HepG2 (cell line): ENCODE measurements around the gene WLS. TPM values are rescaled to one million over a fixed set of nuclear protein-coding genes. Genes with fewer than 3 reads are reported as not detected.

Experiments used
- ATAC-seq: fragments of 200-7000 bp; cut with Tn5 transposase; 3 replicates; pipeline ENCODE4 v1.9.1; 2020; ENCODE audit warnings: mild to moderate bottlenecking, moderate library complexity
- BruUV-seq: library from RNA; stranded (reverse); fragments of 400-500 nt; replicated peaks from 2 replicates; lab custom pipeline; 2021; lab: Mats Ljungman, UMichigan
- CTCF ChIA-PET: fragments of 300-600 bp; formaldehyde crosslinking; extraction: SDS; loops from one replicate; lab custom pipeline; 2021; ENCODE audit warnings: low total read pairs, inconsistent platforms, low intra/inter-chr PET ratio; lab: Yijun Ruan, JAX
- POLR2A ChIA-PET: fragments of 350-600 bp; sonication (Branson Sonifier 250); formaldehyde crosslinking; loops from one replicate; lab custom pipeline; 2020; ENCODE audit warnings: antibody characterized with exemption, inconsistent platforms; lab: Yijun Ruan, JAX
- DNase-seq: peaks from one replicate; pipeline ENCODE4 v3.0.0-alpha.2; 2015; ENCODE audit warnings: low spot score
- FAIRE-seq: peaks from 3 replicates; lab custom pipeline; 2011; peaks lifted over from hg19 to GRCh38; lab: Jason Lieb, UNC
- H2AFZ ChIP-seq: one replicate; pipeline ENCODE4 v1.6.1; 2011; ENCODE audit warnings: low read length, inconsistent platforms
- H3K27ac ChIP-seq: fragments of 300-600 bp; 3 replicates; pipeline ENCODE4 v1.8.0; 2011; ENCODE audit warnings: mixed run types, mild to moderate bottlenecking, mixed read lengths, low read length, inconsistent platforms; ENCODE audit not compliant: insufficient read depth; ENCODE audit errors: extremely low read length
- H3K27me3 ChIP-seq, 2 experiments: fragments of 200-600 bp in 1 of 2; 2 replicates in 1 of 2; 3 replicates in 1 of 2; pipeline versions ENCODE4 v1.6.0 to v1.8.0; 2011; ENCODE audit warnings: low read length in 2 of 2, mild to moderate bottlenecking in 2 of 2, moderate library complexity in 2 of 2, inconsistent platforms in 1 of 2; ENCODE audit not compliant: insufficient read depth in 2 of 2, control insufficient read depth in 1 of 2
- H3K36me3 ChIP-seq, 2 experiments: fragments of 200-600 bp in 1 of 2; replicated peaks in 1 of 2; 2 replicates in 1 of 2; 3 replicates in 1 of 2; pipeline versions ENCODE4 v1.5.1 to v1.8.0; 2011; ENCODE audit warnings: low read length in 2 of 2, inconsistent platforms in 1 of 2; ENCODE audit not compliant: insufficient read depth in 2 of 2, control insufficient read depth in 1 of 2
- H3K4me1 ChIP-seq: 2 replicates; pipeline ENCODE4 v1.5.1; 2012; ENCODE audit warnings: low read length, inconsistent platforms; ENCODE audit not compliant: insufficient read depth
- H3K4me2 ChIP-seq: 2 replicates; pipeline ENCODE4 v1.6.0; 2011; ENCODE audit warnings: low read depth, low read length, inconsistent platforms
- H3K4me3 ChIP-seq, 3 experiments: fragments of 200-600 bp in 1 of 3; sonication (generic), shearing (Covaris generic) in 1 of 3; replicated peaks in 1 of 3; 2 replicates each; pipeline ENCODE4 v1.5.1; 2011 to 2016; ENCODE audit warnings: low read length in 3 of 3, inconsistent platforms in 2 of 3, low read depth in 2 of 3, mild to moderate bottlenecking in 2 of 3, control low read depth in 1 of 3, mixed read lengths in 1 of 3; ENCODE audit not compliant: insufficient read depth in 1 of 3
- H3K79me2 ChIP-seq: one replicate; pipeline ENCODE4 v1.6.1; 2011; ENCODE audit warnings: low read length, inconsistent platforms; ENCODE audit not compliant: insufficient read depth
- H3K9ac ChIP-seq: 2 replicates; pipeline ENCODE4 v1.6.0; 2011; ENCODE audit warnings: mild to moderate bottlenecking, low read depth, low read length, inconsistent platforms; ENCODE audit not compliant: insufficient read depth
- H3K9me3 ChIP-seq: 2 replicates; pipeline ENCODE4 v1.5.1; 2012; ENCODE audit warnings: mild to moderate bottlenecking, low read length
- H4K20me1 ChIP-seq: 2 replicates; pipeline ENCODE4 v1.6.0; 2011; ENCODE audit warnings: inconsistent platforms, mild to moderate bottlenecking, low read length, moderate library complexity; ENCODE audit not compliant: insufficient read depth
- SCMH1 ChIP-seq: sonication (generic); formaldehyde crosslinking; IDR thresholded peaks from 2 replicates; pipeline ENCODE4 v1.9.0; 2021; ENCODE audit warnings: missing genetic modification reagents, mild to moderate bottlenecking, borderline replicate concordance
- ZBTB2 ChIP-seq: sonication (generic); formaldehyde crosslinking; IDR thresholded peaks from 2 replicates; pipeline ENCODE4 v1.8.0; 2022; ENCODE audit warnings: low read depth, missing genetic modification reagents
- ZBTB7B ChIP-seq: sonication (generic); formaldehyde crosslinking; IDR thresholded peaks from 2 replicates; pipeline ENCODE4 v1.4.0; 2020; ENCODE audit warnings: missing genetic modification reagents
- ZNF205 ChIP-seq: IDR thresholded peaks from 2 replicates; pipeline ENCODE4 v1.6.1; 2018; ENCODE audit warnings: missing biosample characterization, missing genetic modification reagents
- WGBS: methylation state at CpG from one replicate; pipeline ENCODE4 v1.1.6; 2017; ENCODE audit warnings: low lambda C conversion rate; 5-methylcytosine and 5-hydroxymethylcytosine counted together
- in situ Hi-C: cut with HindIII; loops from 2 replicates; pipeline ENCODE4 v1.10.0; 2017; ENCODE audit warnings: low pct_unique_long_range_greater_than_20kb; ENCODE audit not compliant: extremely low pct_ligation_motif_present
- intact Hi-C: fragments of 100-400 bp; cut with micrococcal nuclease; formaldehyde crosslinking; loops from one replicate; pipeline ENCODE4 v1.10.0; 2022; ENCODE audit not compliant: unreplicated experiment
- polyA plus RNA-seq, 8 experiments: library from polyadenylated mRNA; depleted of rRNA in 3 of 8; stranded (reverse) in 7 of 8; unstranded in 1 of 8; fragments of >200 nt; fragmentation: Illumina TruSeq in 4 of 8; extraction: Trizol in 4 of 8; gene quantifications; 2 replicates each; pipeline versions ENCODE4 v1.2.1 to v1.2.3, GENCODE V29; 2011 to 2016; ENCODE audit warnings: low read depth in 4 of 8, missing spikeins in 1 of 8, mixed read lengths in 1 of 8; ENCODE audit not compliant: insufficient read depth in 1 of 8
- total RNA-seq, 5 experiments: library from RNA; depleted of rRNA; stranded (reverse); fragments of >200 nt; fragmentation: Illumina TruSeq; extraction: Trizol; gene quantifications; 2 replicates each; pipeline ENCODE4 v1.2.3, GENCODE V29; 2016; ENCODE audit warnings: low read depth in 1 of 5
- TF ChIP-seq, protein P1 (sequence below): sonication (generic); formaldehyde crosslinking; IDR thresholded peaks from 2 replicates; pipeline ENCODE4 v1.8.1; 2022; ENCODE audit warnings: mild to moderate bottlenecking, missing genetic modification reagents
- TF ChIP-seq, protein P2 (sequence below): sonication (generic); formaldehyde crosslinking; IDR thresholded peaks from 2 replicates; pipeline ENCODE4 v1.4.0; 2020; ENCODE audit warnings: mild to moderate bottlenecking, missing genetic modification reagents
- TF ChIP-seq, protein P3 (sequence below): sonication (generic); formaldehyde crosslinking; IDR thresholded peaks from 2 replicates; pipeline ENCODE4 v1.8.0; 2022; ENCODE audit warnings: missing genetic modification reagents, mild to moderate bottlenecking, inconsistent platforms, borderline replicate concordance

WLS gene
- total and polyA plus RNA-seq, 2 of the 13 experiments (the other 11 are each of a cell fraction or from before 2014, with no cell fraction given) = not detected

GRCh38 chr1:68168545-68169171, 63.7 kb downstream of the WLS start:
- Histone ChIP-seq H3K36me3 (no peaks in the 10 kb centered on the region), H3K4me3 (no peak overlapping the region), H3K79me2 (no peaks in the 10 kb centered on the region), H3K4me1 (no peaks in the 10 kb centered on the region), H4K20me1 (no peaks in the 10 kb centered on the region), H3K27ac (no peak overlapping the region), H3K9me3 (no peaks in the 10 kb centered on the region), H2AFZ (no peak overlapping the region), H3K27me3 (no peaks in the 10 kb centered on the region), H3K4me2 (no peak overlapping the region), H3K9ac (no peak overlapping the region)
- ChIA-PET CTCF (no interaction called here), POLR2A (no interaction called here)
- no TSS peak for BruUV-seq
- no peak for ATAC-seq
- TF ChIP-seq, protein P1, sequence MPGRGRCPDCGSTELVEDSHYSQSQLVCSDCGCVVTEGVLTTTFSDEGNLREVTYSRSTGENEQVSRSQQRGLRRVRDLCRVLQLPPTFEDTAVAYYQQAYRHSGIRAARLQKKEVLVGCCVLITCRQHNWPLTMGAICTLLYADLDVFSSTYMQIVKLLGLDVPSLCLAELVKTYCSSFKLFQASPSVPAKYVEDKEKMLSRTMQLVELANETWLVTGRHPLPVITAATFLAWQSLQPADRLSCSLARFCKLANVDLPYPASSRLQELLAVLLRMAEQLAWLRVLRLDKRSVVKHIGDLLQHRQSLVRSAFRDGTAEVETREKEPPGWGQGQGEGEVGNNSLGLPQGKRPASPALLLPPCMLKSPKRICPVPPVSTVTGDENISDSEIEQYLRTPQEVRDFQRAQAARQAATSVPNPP (CRISPR knock-in tag) = no peak
- TF ChIP-seq, protein P2, sequence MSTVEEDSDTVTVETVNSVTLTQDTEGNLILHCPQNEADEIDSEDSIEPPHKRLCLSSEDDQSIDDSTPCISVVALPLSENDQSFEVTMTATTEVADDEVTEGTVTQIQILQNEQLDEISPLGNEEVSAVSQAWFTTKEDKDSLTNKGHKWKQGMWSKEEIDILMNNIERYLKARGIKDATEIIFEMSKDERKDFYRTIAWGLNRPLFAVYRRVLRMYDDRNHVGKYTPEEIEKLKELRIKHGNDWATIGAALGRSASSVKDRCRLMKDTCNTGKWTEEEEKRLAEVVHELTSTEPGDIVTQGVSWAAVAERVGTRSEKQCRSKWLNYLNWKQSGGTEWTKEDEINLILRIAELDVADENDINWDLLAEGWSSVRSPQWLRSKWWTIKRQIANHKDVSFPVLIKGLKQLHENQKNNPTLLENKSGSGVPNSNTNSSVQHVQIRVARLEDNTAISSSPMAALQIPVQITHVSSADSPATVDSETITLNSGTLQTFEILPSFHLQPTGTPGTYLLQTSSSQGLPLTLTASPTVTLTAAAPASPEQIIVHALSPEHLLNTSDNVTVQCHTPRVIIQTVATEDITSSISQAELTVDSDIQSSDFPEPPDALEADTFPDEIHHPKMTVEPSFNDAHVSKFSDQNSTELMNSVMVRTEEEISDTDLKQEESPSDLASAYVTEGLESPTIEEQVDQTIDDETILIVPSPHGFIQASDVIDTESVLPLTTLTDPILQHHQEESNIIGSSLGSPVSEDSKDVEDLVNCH = no peak
- TF ChIP-seq, protein P3, sequence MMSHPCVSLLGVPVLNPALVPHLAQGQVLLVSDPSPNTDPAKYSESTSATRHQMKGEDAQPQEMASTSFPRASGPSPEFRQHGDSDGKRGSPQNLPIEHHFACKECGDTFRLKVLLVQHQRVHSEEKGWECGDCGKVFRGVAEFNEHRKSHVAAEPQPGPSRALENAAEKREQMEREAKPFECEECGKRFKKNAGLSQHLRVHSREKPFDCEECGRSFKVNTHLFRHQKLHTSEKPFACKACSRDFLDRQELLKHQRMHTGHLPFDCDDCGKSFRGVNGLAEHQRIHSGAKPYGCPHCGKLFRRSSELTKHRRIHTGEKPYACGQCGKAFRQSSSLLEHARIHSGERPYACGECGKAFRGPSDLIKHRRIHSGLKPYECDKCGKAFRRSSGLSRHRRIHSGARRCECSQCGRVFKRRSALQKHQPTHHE (CRISPR knock-in tag) = no peak
- TF ChIP-seq ZBTB2 (CRISPR knock-in tag) (no peak), ZNF205 (CRISPR knock-in tag) (no peak), SCMH1 (no peak), ZBTB7B (CRISPR knock-in tag) (no peak)
- in situ Hi-C loops = no loop called here
- intact Hi-C loops = no loop called here
- no peak for FAIRE-seq
- 3% methylated on average over 4 of the region's 4 CpGs for WGBS
- DNase-seq = no peak
